HepG2 (cell line): ENCODE results near the gene TNFRSF6B. TPM values are rescaled to one million over a fixed set of nuclear protein-coding genes. Genes with fewer than 3 reads are reported as not detected.

Source experiments
- HIVEP1 ChIP-seq: sonication (generic); formaldehyde crosslinking; IDR thresholded peaks from 2 replicates; pipeline ENCODE4 v1.4.0; 2020; ENCODE audit warnings: mild to moderate bottlenecking, missing genetic modification reagents
- KDM5B ChIP-seq: sonication (generic); formaldehyde crosslinking; IDR thresholded peaks from 2 replicates; pipeline ENCODE4 v1.4.0; 2020; ENCODE audit warnings: missing genetic modification reagents, mild to moderate bottlenecking, borderline replicate concordance
- SETDB1 ChIP-seq: sonication (generic); formaldehyde crosslinking; IDR thresholded peaks from 2 replicates; pipeline ENCODE4 v1.5.1; 2020; ENCODE audit warnings: missing genetic modification reagents, mild to moderate bottlenecking, borderline replicate concordance
- SP2 ChIP-seq: sonication (generic); formaldehyde crosslinking; IDR thresholded peaks from 2 replicates; pipeline ENCODE4 v1.5.1; 2020; ENCODE audit warnings: mild to moderate bottlenecking, missing genetic modification reagents
- polyA plus RNA-seq, 8 experiments: library from polyadenylated mRNA; depleted of rRNA in 3 of 8; stranded (reverse) in 7 of 8; unstranded in 1 of 8; fragments of >200 nt; fragmentation: Illumina TruSeq in 4 of 8; extraction: Trizol in 4 of 8; gene quantifications; 2 replicates each; pipeline versions ENCODE4 v1.2.1 to v1.2.3, GENCODE V29; 2011 to 2016; ENCODE audit warnings: low read depth in 4 of 8, missing spikeins in 1 of 8, mixed read lengths in 1 of 8; ENCODE audit not compliant: insufficient read depth in 1 of 8
- total RNA-seq, 5 experiments: library from RNA; depleted of rRNA; stranded (reverse); fragments of >200 nt; fragmentation: Illumina TruSeq; extraction: Trizol; gene quantifications; 2 replicates each; pipeline ENCODE4 v1.2.3, GENCODE V29; 2016; ENCODE audit warnings: low read depth in 1 of 5
- TF ChIP-seq, protein P1 (sequence below): sonication (generic); formaldehyde crosslinking; IDR thresholded peaks from 2 replicates; pipeline ENCODE4 v1.5.1; 2020; ENCODE audit warnings: mild to moderate bottlenecking, missing genetic modification reagents, moderate library complexity
- TF ChIP-seq, protein P2 (sequence below): sonication (generic); formaldehyde crosslinking; IDR thresholded peaks from one replicate; pipeline ENCODE4 v1.5.1; 2020; ENCODE audit warnings: mild to moderate bottlenecking, missing genetic modification reagents; ENCODE audit errors: not compliant biosample characterization
- TF ChIP-seq, protein P3 (sequence below): IDR thresholded peaks from 2 replicates; pipeline ENCODE4 v1.6.1; 2016; ENCODE audit warnings: control low read depth

TNFRSF6B gene
- total and polyA plus RNA-seq, 2 of the 13 experiments (the other 11 are each of a cell fraction or from before 2014, with no cell fraction given): 0.24 TPM; not detected in 1

DNA sequence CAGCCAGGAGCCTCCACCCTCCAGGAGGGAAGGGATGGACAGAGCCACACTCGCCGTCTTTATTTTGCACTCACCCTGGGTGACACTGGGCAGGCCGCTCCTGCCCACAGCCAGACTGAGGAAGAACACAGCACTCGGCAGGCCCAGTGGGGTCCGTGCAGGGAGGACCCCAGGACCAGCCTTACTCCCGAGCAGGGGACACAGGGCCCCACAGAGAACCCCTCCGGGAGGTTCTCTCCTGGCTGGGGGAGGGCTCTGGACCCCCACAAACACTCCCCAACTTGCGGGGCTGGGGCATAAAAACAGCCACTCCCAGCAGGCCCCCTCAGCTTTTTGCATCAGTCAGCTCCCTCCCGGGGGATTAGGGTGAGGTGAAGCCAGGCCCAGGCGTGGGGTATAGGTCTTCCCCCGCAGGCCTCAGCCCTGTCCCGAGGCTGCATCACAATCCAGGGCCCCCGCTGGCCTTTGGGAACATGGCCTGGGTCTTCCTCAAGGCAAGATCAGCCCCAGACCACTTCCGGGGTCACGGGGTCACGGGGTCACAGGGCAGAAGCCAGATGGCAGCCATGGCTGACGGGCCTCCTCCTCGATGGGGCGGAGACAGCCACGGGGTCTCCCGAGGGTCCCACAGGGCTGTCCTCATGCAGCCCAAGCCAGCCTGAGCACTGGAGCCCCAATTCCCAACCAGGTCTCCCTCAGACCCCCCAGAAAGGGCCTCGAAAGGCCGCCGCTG, 3.2 kb downstream of the TNFRSF6B start (continued):
- TF ChIP-seq, protein P1, sequence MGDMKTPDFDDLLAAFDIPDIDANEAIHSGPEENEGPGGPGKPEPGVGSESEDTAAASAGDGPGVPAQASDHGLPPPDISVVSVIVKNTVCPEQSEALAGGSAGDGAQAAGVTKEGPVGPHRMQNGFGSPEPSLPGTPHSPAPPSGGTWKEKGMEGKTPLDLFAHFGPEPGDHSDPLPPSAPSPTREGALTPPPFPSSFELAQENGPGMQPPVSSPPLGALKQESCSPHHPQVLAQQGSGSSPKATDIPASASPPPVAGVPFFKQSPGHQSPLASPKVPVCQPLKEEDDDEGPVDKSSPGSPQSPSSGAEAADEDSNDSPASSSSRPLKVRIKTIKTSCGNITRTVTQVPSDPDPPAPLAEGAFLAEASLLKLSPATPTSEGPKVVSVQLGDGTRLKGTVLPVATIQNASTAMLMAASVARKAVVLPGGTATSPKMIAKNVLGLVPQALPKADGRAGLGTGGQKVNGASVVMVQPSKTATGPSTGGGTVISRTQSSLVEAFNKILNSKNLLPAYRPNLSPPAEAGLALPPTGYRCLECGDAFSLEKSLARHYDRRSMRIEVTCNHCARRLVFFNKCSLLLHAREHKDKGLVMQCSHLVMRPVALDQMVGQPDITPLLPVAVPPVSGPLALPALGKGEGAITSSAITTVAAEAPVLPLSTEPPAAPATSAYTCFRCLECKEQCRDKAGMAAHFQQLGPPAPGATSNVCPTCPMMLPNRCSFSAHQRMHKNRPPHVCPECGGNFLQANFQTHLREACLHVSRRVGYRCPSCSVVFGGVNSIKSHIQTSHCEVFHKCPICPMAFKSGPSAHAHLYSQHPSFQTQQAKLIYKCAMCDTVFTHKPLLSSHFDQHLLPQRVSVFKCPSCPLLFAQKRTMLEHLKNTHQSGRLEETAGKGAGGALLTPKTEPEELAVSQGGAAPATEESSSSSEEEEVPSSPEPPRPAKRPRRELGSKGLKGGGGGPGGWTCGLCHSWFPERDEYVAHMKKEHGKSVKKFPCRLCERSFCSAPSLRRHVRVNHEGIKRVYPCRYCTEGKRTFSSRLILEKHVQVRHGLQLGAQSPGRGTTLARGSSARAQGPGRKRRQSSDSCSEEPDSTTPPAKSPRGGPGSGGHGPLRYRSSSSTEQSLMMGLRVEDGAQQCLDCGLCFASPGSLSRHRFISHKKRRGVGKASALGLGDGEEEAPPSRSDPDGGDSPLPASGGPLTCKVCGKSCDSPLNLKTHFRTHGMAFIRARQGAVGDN: peak; percentile 49
- TF ChIP-seq KDM5B (CRISPR knock-in tag) (0 out of 2 replicates have a peak, but pooled peaks have one; percentile 30), SP2 (0 out of 2 replicates have a peak, but pooled peaks have one; percentile 22), SETDB1 (CRISPR knock-in tag) (no peak), HIVEP1 (CRISPR knock-in tag) (0 out of 2 replicates have a peak, but pooled peaks have one; percentile 27)
- TF ChIP-seq, protein P2, sequence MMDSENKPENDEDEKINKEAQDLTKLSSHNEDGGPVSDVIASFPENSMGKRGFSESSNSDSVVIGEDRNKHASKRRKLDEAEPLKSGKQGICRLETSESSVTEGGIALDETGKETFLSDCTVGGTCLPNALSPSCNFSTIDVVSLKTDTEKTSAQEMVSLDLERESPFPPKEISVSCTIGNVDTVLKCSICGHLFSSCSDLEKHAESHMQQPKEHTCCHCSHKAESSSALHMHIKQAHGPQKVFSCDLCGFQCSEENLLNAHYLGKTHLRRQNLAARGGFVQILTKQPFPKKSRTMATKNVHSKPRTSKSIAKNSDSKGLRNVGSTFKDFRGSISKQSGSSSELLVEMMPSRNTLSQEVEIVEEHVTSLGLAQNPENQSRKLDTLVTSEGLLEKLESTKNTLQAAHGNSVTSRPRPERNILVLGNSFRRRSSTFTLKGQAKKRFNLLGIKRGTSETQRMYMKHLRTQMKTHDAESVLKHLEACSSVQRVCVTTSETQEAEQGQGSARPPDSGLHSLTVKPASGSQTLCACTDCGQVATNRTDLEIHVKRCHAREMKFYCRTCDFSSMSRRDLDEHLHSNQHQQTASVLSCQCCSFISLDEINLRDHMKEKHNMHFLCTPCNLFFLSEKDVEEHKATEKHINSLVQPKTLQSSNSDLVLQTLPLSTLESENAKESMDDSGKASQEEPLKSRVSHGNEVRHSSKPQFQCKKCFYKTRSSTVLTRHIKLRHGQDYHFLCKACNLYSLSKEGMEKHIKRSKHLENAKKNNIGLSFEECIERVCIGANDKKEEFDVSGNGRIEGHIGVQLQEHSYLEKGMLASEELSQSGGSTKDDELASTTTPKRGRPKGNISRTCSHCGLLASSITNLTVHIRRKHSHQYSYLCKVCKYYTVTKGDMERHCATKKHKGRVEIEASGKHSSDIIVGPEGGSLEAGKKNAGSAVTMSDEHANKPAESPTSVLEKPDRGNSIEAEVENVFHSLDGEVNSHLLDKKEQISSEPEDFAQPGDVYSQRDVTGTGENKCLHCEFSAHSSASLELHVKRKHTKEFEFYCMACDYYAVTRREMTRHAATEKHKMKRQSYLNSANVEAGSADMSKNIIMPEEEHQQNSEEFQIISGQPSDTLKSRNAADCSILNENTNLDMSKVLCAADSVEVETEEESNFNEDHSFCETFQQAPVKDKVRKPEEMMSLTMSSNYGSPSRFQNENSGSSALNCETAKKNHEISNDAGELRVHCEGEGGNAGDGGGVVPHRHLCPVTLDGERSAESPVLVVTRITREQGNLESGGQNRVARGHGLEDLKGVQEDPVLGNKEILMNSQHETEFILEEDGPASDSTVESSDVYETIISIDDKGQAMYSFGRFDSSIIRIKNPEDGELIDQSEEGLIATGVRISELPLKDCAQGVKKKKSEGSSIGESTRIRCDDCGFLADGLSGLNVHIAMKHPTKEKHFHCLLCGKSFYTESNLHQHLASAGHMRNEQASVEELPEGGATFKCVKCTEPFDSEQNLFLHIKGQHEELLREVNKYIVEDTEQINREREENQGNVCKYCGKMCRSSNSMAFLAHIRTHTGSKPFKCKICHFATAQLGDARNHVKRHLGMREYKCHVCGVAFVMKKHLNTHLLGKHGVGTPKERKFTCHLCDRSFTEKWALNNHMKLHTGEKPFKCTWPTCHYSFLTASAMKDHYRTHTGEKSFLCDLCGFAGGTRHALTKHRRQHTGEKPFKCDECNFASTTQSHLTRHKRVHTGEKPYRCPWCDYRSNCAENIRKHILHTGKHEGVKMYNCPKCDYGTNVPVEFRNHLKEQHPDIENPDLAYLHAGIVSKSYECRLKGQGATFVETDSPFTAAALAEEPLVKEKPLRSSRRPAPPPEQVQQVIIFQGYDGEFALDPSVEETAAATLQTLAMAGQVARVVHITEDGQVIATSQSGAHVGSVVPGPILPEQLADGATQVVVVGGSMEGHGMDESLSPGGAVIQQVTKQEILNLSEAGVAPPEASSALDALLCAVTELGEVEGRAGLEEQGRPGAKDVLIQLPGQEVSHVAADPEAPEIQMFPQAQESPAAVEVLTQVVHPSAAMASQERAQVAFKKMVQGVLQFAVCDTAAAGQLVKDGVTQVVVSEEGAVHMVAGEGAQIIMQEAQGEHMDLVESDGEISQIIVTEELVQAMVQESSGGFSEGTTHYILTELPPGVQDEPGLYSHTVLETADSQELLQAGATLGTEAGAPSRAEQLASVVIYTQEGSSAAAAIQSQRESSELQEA (CRISPR knock-in tag): no peak
- TF ChIP-seq, protein P3, sequence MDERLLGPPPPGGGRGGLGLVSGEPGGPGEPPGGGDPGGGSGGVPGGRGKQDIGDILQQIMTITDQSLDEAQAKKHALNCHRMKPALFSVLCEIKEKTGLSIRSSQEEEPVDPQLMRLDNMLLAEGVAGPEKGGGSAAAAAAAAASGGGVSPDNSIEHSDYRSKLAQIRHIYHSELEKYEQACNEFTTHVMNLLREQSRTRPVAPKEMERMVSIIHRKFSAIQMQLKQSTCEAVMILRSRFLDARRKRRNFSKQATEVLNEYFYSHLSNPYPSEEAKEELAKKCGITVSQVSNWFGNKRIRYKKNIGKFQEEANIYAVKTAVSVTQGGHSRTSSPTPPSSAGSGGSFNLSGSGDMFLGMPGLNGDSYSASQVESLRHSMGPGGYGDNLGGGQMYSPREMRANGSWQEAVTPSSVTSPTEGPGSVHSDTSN (CRISPR knock-in tag): no peak
- TF ChIP-seq, all 625 proteins: peak for 32
